Measurements from ENCODE around the gene C1GALT1. TPM values are rescaled to one million over a fixed set of nuclear protein-coding genes. Genes with fewer than 3 reads are reported as not detected.
"Not testable (repeated sequence)": the region's sequence is repeated elsewhere in the genome, so short reads cannot be mapped to it uniquely, and the experiment has no call there.

C1GALT1 gene
- total RNA-seq, 1 donor from 2014 or later, result 25.2 TPM

- peaks cover 10% of the 10 kb centered on the region for H3K27me3 Mint-ChIP-seq (ENCODE audit: low read depth)
- no peak overlapping the region for H3K27ac Mint-ChIP-seq (ENCODE audit: unreplicated experiment)
- no peak for TF ChIP-seq CTCF (IDR thresholded peaks at IDR 0.05)
- H3K4me3 Mint-ChIP-seq (ENCODE audit: unreplicated experiment), result no peak overlapping the region
- peaks cover 9% of the 10 kb centered on the region for H3K4me1 Mint-ChIP-seq (ENCODE audit: low read depth)
- peaks cover 4% of the 10 kb centered on the region for H3K36me3 Mint-ChIP-seq (ENCODE audit: low read depth)
- peaks cover 15% of the 10 kb centered on the region for H3K9me3 Mint-ChIP-seq (ENCODE audit: low read depth)
- DNase-seq (ENCODE audit: low spot score), result no peak
These were observed 43.4 kb upstream of the C1GALT1 start for GRCh38 chr7:7138897-7139296.

GRCh38 chr7:7143404-7143803 is 38.9 kb upstream of the C1GALT1 start:
- H3K27me3 Mint-ChIP-seq (ENCODE audit: low read depth); H3K36me3 Mint-ChIP-seq (ENCODE audit: low read depth); DNase-seq (ENCODE audit: low spot score); H3K4me3 Mint-ChIP-seq (ENCODE audit: unreplicated experiment); H3K27ac Mint-ChIP-seq (ENCODE audit: unreplicated experiment); H3K4me1 Mint-ChIP-seq (ENCODE audit: low read depth): not testable (repeated sequence)
- H3K9me3 Mint-ChIP-seq (ENCODE audit: low read depth), result peaks cover 23% of the 10 kb centered on the region

GRCh38 chr7:7145151-7145550 is 37.2 kb upstream of the C1GALT1 start:
- peaks cover 23% of the 10 kb centered on the region for H3K9me3 Mint-ChIP-seq (ENCODE audit: low read depth)
- DNase-seq (ENCODE audit: low spot score); H3K4me1 Mint-ChIP-seq (ENCODE audit: low read depth); H3K4me3 Mint-ChIP-seq (ENCODE audit: unreplicated experiment); H3K36me3 Mint-ChIP-seq (ENCODE audit: low read depth); H3K27me3 Mint-ChIP-seq (ENCODE audit: low read depth); H3K27ac Mint-ChIP-seq (ENCODE audit: unreplicated experiment): not testable (repeated sequence)

GRCh38 chr7:7146837-7147236 is 35.5 kb upstream of the C1GALT1 start:
- Mint-ChIP-seq H3K4me3 (ENCODE audit: unreplicated experiment) (no peak overlapping the region), H3K36me3 (ENCODE audit: low read depth) (peaks cover 5% of the 10 kb centered on the region), H3K9me3 (ENCODE audit: low read depth) (peaks cover 20% of the 10 kb centered on the region), H3K27me3 (ENCODE audit: low read depth) (peaks cover 7% of the 10 kb centered on the region), H3K27ac (ENCODE audit: unreplicated experiment) (no peak overlapping the region), H3K4me1 (ENCODE audit: low read depth) (no peaks in the 10 kb centered on the region)
- no peak for TF ChIP-seq CTCF (IDR thresholded peaks at IDR 0.05)
- DNase-seq (ENCODE audit: low spot score), result no peak

GRCh38 chr7:7148798-7149481 is 33.4 kb upstream of the C1GALT1 start:
- Mint-ChIP-seq H3K36me3 (ENCODE audit: low read depth) (peaks cover 1% of the 10 kb centered on the region), H3K27ac (ENCODE audit: unreplicated experiment) (no peak overlapping the region)

GRCh38 chr7:7151285-7151684 is 31.1 kb upstream of the C1GALT1 start:
- no peak overlapping the region for H3K27ac Mint-ChIP-seq (ENCODE audit: unreplicated experiment)
- H3K27me3 Mint-ChIP-seq (ENCODE audit: low read depth), result no peaks in the 10 kb centered on the region
- H3K4me3 Mint-ChIP-seq (ENCODE audit: unreplicated experiment), result no peak overlapping the region
- H3K4me1 Mint-ChIP-seq (ENCODE audit: low read depth), result no peaks in the 10 kb centered on the region
- H3K9me3 Mint-ChIP-seq (ENCODE audit: low read depth), result peaks cover 6% of the 10 kb centered on the region
- no peak for TF ChIP-seq CTCF (IDR thresholded peaks at IDR 0.05)
- DNase-seq (ENCODE audit: low spot score), result no peak
- no peaks in the 10 kb centered on the region for H3K36me3 Mint-ChIP-seq (ENCODE audit: low read depth)

More at GRCh38 chr7:7148798-7149481, 33.4 kb upstream of the C1GALT1 start:
- TF ChIP-seq CTCF (IDR thresholded peaks at IDR 0.05), result no peak
- H3K4me1 Mint-ChIP-seq (ENCODE audit: low read depth), result no peaks in the 10 kb centered on the region
- peaks cover 7% of the 10 kb centered on the region for H3K9me3 Mint-ChIP-seq (ENCODE audit: low read depth)
- no peak overlapping the region for H3K4me3 Mint-ChIP-seq (ENCODE audit: unreplicated experiment)
- no peaks in the 10 kb centered on the region for H3K27me3 Mint-ChIP-seq (ENCODE audit: low read depth)
- DNase-seq (ENCODE audit: low spot score), result no peak
